K562 (cell line): ENCODE data around the gene HINT3. TPM values are rescaled to one million over a fixed set of nuclear protein-coding genes. Genes with fewer than 3 reads are reported as not detected.
A peak's percentile ranks its signal among the peaks of the same experiment; 100 is the strongest.

Experiments used
- HNRNPK ChIP-seq: fragments of 200-400 bp; formaldehyde crosslinking; IDR thresholded peaks from one replicate; pipeline ENCODE4 v1.6.1; 2018; ENCODE audit warnings: mild to moderate bottlenecking, low read depth, low read length; ENCODE audit not compliant: poor library complexity, severe bottlenecking
- KLF6 ChIP-seq: fragments of 250-450 bp; sonication (Bioruptor Pico); IDR thresholded peaks from 2 replicates; pipeline ENCODE4 v1.4.0; 2020; ENCODE audit warnings: mild to moderate bottlenecking, moderate library complexity, borderline replicate concordance
- MYNN ChIP-seq, 2 experiments: sonication (generic); formaldehyde crosslinking in 1 of 2; IDR thresholded peaks; 2 replicates each; pipeline versions ENCODE4 v1.5.0 to v1.6.1; 2016 to 2020; ENCODE audit warnings: antibody characterized with exemption in 1 of 2, missing genetic modification reagents in 1 of 2
- PPARD ChIP-seq: fragments of 250-450 bp; sonication (Bioruptor Pico); IDR thresholded peaks from 2 replicates; pipeline ENCODE4 v1.8.0; 2022; ENCODE audit warnings: inconsistent platforms, mild to moderate bottlenecking, moderate library complexity
- RBM14 ChIP-seq: fragments of 200-400 bp; formaldehyde crosslinking; IDR thresholded peaks from 2 replicates; pipeline ENCODE4 v1.6.1; 2018; ENCODE audit warnings: low read depth, mild to moderate bottlenecking, low read length, moderate library complexity, borderline replicate concordance; ENCODE audit not compliant: insufficient read depth
- TRIM28 ChIP-seq: fragments of 450-650 bp; IDR thresholded peaks from 2 replicates; pipeline ENCODE4 v1.6.1; 2017
- ZNF165 ChIP-seq: fragments of 250-450 bp; sonication (Bioruptor Pico); IDR thresholded peaks from 2 replicates; pipeline ENCODE4 v1.4.0; 2020; ENCODE audit warnings: borderline replicate concordance
- ZNF57 ChIP-seq: fragments of 450-650 bp; formaldehyde crosslinking; IDR thresholded peaks from 2 replicates; pipeline ENCODE4 v1.4.0; 2020; ENCODE audit warnings: mild to moderate bottlenecking, moderate library complexity
- polyA plus RNA-seq, 8 experiments: library from polyadenylated mRNA; depleted of rRNA in 4 of 8; stranded (reverse) in 5 of 8; unstranded in 3 of 8; fragments of >200 nt; fragmentation: Nextera tagmentation in 2 of 8; fragmentation: Illumina TruSeq in 1 of 8; extraction: Ambion mirVana in 2 of 8; extraction: Trizol in 1 of 8; gene quantifications; 2 replicates each; pipeline versions ENCODE4 v1.2.1 to v1.2.3, GENCODE V29; 2011 to 2014; ENCODE audit warnings: inconsistent platforms in 1 of 8, missing spikeins in 1 of 8
- total RNA-seq, 7 experiments: library from RNA; depleted of rRNA in 6 of 7; stranded (reverse); fragments of >200 nt in 6 of 7; fragmentation: Illumina TruSeq in 2 of 7; extraction: Trizol in 2 of 7; gene quantifications; 2 replicates each; pipeline versions ENCODE4 v1.2.1 to v1.2.3, GENCODE V29; 2011 to 2021; ENCODE audit warnings: low replicate concordance in 1 of 7
- TF ChIP-seq, protein P1 (sequence below): fragments of 450-650 bp; IDR thresholded peaks from 2 replicates; pipeline ENCODE4 v1.6.1; 2016; ENCODE audit warnings: mild to moderate bottlenecking, moderate library complexity
- TF ChIP-seq, protein P2 (sequence below): sonication (generic); formaldehyde crosslinking; IDR thresholded peaks from 2 replicates; pipeline ENCODE4 v1.8.1; 2023; ENCODE audit warnings: mild to moderate bottlenecking, missing genetic modification reagents, moderate library complexity

Gene HINT3
- total and polyA plus RNA-seq, 9 of the 15 experiments (the other 6 are each of a cell fraction or from before 2014, with no cell fraction given): 1.4 to 16.6 (median 10.8) TPM

DNA sequence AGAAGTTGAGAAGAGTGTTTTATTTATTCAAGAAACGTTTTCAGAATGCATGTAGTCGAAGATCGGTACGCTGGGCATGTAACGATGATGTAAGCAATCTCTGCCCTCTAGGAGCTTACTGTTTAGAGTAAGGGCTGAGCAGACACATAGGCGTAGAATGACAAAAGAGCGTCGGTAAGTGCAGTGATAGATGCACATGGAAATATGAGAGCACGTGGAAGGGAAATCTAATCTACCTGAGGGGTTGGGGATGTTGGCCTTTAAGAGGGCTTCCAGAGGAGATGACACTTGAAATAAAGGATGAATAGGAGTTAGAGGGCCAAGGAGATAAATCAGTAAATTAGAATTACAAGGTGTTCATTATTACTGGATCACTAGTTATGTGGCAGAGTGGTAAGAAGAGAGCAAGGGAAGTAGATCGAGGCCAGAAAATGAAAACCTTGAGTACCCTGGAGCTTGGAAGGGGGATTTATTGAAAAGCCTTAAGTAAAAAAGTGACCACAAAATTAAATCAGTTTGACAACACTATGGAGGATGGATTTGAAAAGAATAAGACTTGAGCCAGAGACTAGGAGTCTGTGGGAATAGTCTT is 30.6 kb downstream of the HINT3 start (continued):
- TF ChIP-seq, protein P1, sequence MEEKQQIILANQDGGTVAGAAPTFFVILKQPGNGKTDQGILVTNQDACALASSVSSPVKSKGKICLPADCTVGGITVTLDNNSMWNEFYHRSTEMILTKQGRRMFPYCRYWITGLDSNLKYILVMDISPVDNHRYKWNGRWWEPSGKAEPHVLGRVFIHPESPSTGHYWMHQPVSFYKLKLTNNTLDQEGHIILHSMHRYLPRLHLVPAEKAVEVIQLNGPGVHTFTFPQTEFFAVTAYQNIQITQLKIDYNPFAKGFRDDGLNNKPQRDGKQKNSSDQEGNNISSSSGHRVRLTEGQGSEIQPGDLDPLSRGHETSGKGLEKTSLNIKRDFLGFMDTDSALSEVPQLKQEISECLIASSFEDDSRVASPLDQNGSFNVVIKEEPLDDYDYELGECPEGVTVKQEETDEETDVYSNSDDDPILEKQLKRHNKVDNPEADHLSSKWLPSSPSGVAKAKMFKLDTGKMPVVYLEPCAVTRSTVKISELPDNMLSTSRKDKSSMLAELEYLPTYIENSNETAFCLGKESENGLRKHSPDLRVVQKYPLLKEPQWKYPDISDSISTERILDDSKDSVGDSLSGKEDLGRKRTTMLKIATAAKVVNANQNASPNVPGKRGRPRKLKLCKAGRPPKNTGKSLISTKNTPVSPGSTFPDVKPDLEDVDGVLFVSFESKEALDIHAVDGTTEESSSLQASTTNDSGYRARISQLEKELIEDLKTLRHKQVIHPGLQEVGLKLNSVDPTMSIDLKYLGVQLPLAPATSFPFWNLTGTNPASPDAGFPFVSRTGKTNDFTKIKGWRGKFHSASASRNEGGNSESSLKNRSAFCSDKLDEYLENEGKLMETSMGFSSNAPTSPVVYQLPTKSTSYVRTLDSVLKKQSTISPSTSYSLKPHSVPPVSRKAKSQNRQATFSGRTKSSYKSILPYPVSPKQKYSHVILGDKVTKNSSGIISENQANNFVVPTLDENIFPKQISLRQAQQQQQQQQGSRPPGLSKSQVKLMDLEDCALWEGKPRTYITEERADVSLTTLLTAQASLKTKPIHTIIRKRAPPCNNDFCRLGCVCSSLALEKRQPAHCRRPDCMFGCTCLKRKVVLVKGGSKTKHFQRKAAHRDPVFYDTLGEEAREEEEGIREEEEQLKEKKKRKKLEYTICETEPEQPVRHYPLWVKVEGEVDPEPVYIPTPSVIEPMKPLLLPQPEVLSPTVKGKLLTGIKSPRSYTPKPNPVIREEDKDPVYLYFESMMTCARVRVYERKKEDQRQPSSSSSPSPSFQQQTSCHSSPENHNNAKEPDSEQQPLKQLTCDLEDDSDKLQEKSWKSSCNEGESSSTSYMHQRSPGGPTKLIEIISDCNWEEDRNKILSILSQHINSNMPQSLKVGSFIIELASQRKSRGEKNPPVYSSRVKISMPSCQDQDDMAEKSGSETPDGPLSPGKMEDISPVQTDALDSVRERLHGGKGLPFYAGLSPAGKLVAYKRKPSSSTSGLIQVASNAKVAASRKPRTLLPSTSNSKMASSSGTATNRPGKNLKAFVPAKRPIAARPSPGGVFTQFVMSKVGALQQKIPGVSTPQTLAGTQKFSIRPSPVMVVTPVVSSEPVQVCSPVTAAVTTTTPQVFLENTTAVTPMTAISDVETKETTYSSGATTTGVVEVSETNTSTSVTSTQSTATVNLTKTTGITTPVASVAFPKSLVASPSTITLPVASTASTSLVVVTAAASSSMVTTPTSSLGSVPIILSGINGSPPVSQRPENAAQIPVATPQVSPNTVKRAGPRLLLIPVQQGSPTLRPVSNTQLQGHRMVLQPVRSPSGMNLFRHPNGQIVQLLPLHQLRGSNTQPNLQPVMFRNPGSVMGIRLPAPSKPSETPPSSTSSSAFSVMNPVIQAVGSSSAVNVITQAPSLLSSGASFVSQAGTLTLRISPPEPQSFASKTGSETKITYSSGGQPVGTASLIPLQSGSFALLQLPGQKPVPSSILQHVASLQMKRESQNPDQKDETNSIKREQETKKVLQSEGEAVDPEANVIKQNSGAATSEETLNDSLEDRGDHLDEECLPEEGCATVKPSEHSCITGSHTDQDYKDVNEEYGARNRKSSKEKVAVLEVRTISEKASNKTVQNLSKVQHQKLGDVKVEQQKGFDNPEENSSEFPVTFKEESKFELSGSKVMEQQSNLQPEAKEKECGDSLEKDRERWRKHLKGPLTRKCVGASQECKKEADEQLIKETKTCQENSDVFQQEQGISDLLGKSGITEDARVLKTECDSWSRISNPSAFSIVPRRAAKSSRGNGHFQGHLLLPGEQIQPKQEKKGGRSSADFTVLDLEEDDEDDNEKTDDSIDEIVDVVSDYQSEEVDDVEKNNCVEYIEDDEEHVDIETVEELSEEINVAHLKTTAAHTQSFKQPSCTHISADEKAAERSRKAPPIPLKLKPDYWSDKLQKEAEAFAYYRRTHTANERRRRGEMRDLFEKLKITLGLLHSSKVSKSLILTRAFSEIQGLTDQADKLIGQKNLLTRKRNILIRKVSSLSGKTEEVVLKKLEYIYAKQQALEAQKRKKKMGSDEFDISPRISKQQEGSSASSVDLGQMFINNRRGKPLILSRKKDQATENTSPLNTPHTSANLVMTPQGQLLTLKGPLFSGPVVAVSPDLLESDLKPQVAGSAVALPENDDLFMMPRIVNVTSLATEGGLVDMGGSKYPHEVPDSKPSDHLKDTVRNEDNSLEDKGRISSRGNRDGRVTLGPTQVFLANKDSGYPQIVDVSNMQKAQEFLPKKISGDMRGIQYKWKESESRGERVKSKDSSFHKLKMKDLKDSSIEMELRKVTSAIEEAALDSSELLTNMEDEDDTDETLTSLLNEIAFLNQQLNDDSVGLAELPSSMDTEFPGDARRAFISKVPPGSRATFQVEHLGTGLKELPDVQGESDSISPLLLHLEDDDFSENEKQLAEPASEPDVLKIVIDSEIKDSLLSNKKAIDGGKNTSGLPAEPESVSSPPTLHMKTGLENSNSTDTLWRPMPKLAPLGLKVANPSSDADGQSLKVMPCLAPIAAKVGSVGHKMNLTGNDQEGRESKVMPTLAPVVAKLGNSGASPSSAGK: peak; percentile 63
- no peak for TF ChIP-seq ZNF57 (CRISPR knock-in tag)
- TF ChIP-seq HNRNPK: no peak
- no peak for TF ChIP-seq ZNF165 (CRISPR knock-in tag)
- no peak for TF ChIP-seq KLF6 (CRISPR knock-in tag)
- TF ChIP-seq TRIM28: peak; percentile 90
- TF ChIP-seq RBM14: no peak
- TF ChIP-seq MYNN (IDR thresholded peaks at IDR 0.05): no peak
- TF ChIP-seq MYNN (CRISPR knock-in tag; IDR thresholded peaks at IDR 0.05): no peak
- TF ChIP-seq PPARD (CRISPR knock-in tag): no peak
- TF ChIP-seq, protein P2, sequence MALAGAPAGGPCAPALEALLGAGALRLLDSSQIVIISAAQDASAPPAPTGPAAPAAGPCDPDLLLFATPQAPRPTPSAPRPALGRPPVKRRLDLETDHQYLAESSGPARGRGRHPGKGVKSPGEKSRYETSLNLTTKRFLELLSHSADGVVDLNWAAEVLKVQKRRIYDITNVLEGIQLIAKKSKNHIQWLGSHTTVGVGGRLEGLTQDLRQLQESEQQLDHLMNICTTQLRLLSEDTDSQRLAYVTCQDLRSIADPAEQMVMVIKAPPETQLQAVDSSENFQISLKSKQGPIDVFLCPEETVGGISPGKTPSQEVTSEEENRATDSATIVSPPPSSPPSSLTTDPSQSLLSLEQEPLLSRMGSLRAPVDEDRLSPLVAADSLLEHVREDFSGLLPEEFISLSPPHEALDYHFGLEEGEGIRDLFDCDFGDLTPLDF (CRISPR knock-in tag): no peak
